Retina (tissue), 1 donor: ENCODE measurements around the gene TCF12.
"Not testable (repeated sequence)": the region's sequence is repeated elsewhere in the genome, so short reads cannot be mapped to it uniquely, and the experiment has no call there.

Source experiments
- DNase-seq: peaks from one replicate; pipeline ENCODE4 v3.0.0-alpha.2; 2016

The TCF12 gene

DNA sequence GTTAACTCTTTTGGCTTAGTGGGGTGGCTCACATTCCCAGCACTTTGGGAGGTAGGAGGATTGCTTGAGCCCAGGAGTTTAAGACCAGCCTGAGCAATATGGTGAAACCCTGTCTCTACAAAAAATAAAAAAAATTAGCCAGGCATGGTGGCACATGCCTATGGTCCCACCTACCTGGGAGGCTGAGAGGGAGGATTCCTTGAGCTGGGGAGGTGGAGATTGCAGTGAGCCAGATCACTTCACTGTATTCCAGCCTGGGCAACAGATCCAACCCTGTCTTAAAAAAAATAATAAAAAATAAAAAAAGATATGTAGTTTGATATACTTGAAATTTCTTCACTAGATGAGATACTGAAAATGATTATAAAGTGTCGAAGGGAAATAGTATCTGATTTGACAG is 178.8 kb downstream of the TCF12 start:
- DNase-seq, result no peak

GRCh38 chr15:57097919-57098543 is 179.6 kb downstream of the TCF12 start:
- DNase-seq, result not testable (repeated sequence)

GRCh38 chr15:57098896-57099295 is 180.5 kb downstream of the TCF12 start:
- no peak for DNase-seq

- DNase-seq, result no peak
Observed at GRCh38 chr15:57100136-57100539, 181.7 kb downstream of the TCF12 start.

GRCh38 chr15:57102858-57103257 is 184.4 kb downstream of the TCF12 start:
- DNase-seq, result no peak

DNA sequence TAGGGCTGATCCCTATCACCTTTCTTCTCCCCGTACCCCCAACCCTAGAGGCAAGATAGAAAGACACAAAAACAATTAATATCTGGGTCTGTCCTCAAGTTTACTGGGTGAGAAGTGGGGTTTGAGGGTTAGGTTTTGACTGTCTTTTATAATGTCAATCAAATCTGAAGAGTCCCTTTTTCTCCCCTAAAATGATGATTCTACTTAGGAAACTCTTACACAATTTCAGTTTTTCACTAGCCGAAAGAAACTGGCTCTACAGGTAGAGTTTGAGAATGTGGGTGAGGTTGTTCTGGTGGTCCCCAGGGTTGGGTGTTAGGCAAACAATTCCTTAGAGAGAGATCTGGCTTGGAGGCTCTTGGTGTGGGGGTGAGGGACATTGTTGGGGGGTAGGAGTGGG is 189.9 kb downstream of the TCF12 start:
- DNase-seq, result no peak

GRCh38 chr15:57109005-57109404 is 190.6 kb downstream of the TCF12 start:
- DNase-seq, result no peak

- DNase-seq, result no peak
Observed at GRCh38 chr15:57111002-57111401, 192.6 kb downstream of the TCF12 start.

DNA sequence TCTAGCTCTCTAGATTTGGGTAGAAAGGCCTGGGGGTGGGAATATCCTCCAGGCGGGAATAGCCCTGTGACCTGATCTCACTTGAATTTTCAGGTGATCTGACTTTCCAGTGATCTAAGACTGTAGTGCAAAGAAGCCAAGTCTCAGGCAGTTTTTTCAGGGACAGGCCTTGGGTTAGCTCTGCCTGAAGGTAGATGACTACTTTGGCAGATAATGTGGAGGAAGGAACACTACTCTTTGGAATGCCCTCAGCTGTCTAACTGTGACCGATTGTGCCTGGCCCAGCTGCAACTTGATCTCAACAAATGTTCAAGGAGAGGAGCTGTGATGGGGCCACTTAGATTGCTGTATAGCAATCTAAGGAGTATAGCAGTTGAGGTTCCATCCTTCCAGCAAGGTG is 193.7 kb downstream of the TCF12 start:
- DNase-seq, result no peak

DNA sequence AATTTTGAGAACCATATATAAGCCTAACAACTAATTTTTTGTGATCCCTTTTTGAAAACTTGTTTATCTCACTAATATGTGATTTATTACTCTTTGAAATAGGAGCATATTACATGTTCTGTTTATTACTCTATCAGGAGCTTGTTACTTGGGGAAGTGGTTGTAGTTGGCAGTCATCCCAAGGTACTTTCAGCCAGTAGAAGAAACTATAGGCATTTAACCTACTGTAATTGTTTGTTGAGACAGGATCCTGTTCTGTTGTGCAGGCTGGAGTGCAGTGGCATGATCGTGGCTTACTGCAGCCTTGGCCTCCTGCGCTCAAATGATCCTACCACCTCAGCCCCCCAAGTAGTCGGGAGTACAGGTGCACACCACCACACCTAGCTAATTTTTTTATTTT is 195.6 kb downstream of the TCF12 start:
- no peak for DNase-seq

DNA sequence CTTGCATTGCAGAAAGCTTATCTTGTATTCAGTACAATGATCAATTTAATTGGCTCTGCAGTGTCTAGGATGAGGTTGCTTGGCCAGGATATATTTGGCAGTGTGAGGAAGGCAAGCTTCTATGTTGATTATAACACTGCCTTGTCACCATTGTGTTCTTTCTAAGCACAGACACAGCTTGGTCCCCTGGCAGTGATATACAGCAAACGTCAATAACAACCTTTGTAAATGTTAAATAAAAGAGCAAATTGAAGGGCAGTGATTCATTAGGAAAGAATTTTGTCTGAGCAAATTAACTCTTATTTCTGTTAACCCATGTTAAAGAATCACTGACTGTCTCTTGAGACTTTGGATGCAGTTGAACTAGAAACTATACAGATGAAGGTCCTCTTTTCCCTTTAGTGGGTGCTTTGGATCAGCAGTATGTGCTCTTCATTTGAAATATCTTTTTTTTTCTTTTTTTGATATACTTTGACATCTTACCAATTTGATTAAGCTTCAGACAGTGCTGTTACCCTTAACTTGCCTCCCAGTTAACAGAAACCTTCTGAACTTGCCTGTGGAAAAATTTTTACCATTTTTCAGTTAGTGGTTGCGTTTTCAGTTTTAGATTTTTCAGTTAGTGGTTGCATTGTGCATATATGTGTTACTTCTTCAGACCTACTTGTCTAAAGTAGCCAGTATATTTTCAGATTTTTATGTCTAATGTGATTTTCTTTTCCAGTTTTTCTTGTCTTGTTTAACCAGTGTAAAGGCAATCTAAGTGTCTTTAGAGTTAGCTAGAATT is 199.8 kb downstream of the TCF12 start:
- no peak for DNase-seq

- DNase-seq, result no peak
Observed at GRCh38 chr15:57122080-57122840, 203.8 kb downstream of the TCF12 start.

DNA sequence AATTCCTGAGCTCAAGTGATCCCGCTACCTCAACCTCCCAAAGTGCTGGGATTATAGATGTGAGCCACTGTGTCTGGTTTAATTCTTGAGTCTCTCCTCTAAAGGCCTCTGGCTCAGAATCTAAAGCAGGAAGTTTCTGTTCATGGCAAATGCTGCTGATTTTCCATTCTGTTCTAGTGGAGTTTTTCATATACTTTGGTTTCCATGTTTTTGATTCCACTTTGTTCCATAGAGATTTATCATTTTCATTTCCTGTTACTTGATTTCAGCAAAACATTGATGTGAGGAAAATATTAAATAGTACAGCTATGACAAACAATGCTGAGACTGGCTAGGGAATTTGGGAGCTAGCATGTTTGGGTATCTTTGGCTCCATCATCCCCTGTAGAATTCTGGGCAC is 205.6 kb downstream of the TCF12 start:
- DNase-seq, result no peak

DNA sequence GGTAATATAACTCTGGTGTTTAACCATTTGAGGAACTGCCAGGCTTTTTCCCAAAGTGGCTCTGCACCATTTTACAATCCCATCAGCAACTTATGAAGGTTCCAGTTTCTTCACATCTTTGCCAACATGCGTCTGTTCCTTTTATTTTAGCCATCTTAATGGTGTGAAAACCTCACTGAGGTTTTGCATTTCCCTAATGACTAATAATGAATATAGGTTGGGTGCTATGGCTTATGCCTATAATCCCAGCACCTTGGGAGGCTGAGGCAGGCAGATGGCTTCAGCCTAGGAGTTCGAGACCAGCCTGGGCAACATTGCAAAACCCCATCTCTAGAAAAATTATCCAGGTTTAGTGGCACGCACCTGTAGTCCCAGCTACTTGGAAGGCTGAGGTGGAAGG is 210.6 kb downstream of the TCF12 start:
- DNase-seq, result no peak

GRCh38 chr15:57130956-57131355 is 212.5 kb downstream of the TCF12 start:
- no peak for DNase-seq

- DNase-seq, result peak; percentile 95
Observed at GRCh38 chr15:57133127-57133968, 214.9 kb downstream of the TCF12 start.

DNA sequence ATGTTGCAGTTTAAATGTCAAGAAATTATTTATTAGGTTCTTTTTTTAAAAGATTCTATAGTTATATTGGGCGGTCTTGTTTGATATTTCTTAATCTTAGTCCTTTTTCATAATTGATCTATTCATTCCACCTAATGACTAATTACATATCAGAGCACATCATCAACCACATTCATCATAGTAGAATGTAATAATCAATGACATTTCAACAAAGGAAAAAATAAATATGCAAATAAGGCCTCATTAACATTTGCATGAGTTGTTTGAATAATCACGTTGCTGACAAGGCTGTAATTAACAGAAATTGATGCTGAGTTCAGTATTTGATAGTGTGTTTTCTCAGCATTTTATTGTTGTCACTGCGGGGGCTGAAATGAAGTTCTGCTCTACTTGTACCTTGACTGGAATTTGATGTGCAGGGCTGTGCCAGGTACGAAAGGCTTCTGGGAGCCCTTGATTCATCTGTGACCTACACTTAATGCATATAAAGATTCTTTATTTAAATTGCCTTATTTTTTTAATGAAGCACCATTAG is 215.7 kb downstream of the TCF12 start:
- peak; percentile 56 for DNase-seq

DNA sequence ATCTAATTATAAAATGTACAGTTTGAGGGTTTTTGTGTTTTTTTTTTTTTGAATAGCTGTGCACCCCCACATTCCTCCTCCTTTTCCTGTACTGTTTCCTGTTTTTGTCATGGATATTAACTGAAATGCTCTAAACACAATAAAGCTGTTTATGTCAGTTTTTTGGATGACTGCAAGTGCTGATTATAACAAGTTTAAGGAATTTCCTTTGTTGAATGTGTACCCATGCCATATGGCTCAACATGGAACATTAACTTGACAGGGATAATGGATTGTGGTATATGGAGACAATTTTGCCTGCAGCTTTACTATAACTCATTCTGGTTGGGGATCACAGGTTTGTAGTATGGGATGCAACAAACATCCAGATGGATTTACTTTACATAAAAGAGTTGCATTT is 216.4 kb downstream of the TCF12 start:
- DNase-seq, result peak; percentile 37

- no peak for DNase-seq
Observed at GRCh38 chr15:57135800-57136199, 217.4 kb downstream of the TCF12 start.

GRCh38 chr15:57138349-57138788 is 219.9 kb downstream of the TCF12 start:
- DNase-seq, result peak; percentile 29

DNA sequence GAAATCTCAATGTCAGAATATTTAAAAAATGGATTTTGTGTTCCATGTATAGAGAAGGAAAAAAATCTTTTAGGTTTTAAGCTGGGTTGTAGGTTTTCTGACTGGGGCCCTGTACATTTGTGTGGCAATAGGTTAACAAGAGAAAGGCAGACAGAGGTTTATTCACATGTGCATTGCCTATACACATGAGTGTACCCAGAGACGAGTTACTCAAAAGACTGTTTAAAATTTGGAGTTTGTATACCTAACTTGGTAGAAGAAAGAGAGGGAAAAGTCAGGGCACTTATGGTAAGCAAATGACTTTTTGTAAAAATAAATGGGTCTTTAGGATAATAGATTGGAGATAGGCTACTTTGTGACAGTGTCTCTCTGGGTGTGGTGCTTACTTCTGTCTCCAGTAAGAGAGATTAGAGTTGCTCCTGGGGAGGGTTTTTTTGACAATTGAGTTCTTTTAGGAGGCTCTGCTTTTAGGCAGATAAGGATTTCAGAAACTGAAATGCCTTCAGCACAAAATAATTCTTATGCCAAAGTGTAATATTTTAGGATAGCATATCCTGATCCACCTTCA is 225.2 kb downstream of the TCF12 start:
- DNase-seq, result no peak

GRCh38 chr15:57144448-57144847 is 226.0 kb downstream of the TCF12 start:
- no peak for DNase-seq
